Effector memory CD8-positive, alpha-beta T cell (primary cell): ENCODE measurements around the gene FAM163A.

Experiments used
- ATAC-seq: fragments of 150-1000 bp; cut with Tn5 transposase; replicated peaks from 2 replicates; pipeline ENCODE4 v1.10.0; 2021; ENCODE audit warnings: mild to moderate bottlenecking, moderate library complexity
- DNase-seq, 3 experiments: peaks; one replicate each; pipeline ENCODE4 v3.0.0; 2021
- H3K27ac Mint-ChIP-seq, 2 donors: one replicate each; pipeline ENCODE4 v1.8.0; 2022; ENCODE audit warnings: mild to moderate bottlenecking in 2 of 2, mixed read lengths in 2 of 2, moderate library complexity in 2 of 2
- H3K27me3 Mint-ChIP-seq, 2 donors: one replicate each; pipeline ENCODE4 v1.8.0; 2022; ENCODE audit warnings: mixed read lengths in 2 of 2
- H3K36me3 Mint-ChIP-seq: one replicate; pipeline ENCODE4 v1.8.0; 2022; ENCODE audit warnings: mild to moderate bottlenecking, moderate library complexity, mixed read lengths; ENCODE audit not compliant: insufficient read depth
- H3K4me1 Mint-ChIP-seq, 2 donors: one replicate each; pipeline ENCODE4 v1.8.0; 2022; ENCODE audit warnings: low read depth in 2 of 2, mixed read lengths in 2 of 2
- H3K4me3 Mint-ChIP-seq, 2 donors: one replicate each; pipeline ENCODE4 v1.8.0; 2022; ENCODE audit warnings: mild to moderate bottlenecking in 2 of 2, mixed read lengths in 2 of 2, moderate library complexity in 2 of 2
- H3K9me3 Mint-ChIP-seq, 2 donors: one replicate each; pipeline ENCODE4 v1.8.0; 2022; ENCODE audit warnings: mixed read lengths in 2 of 2

The FAM163A gene

GRCh38 chr1:179742291-179742690 lies 800 bp upstream of the FAM163A start:
- peak overlapping the region in 1 of 2 donors; percentile 38 for H3K4me3 Mint-ChIP-seq

GRCh38 chr1:179743679-179744400 lies 749 bp downstream of the FAM163A start:
- no peak for ATAC-seq

More at GRCh38 chr1:179742291-179742690, 800 bp upstream of the FAM163A start:
- Mint-ChIP-seq H3K36me3 (no peaks in the 10 kb centered on the region), H3K4me1 (peaks cover 5 to 6% of the 10 kb centered on the region in 2 donors), H3K9me3 (no peaks in the 10 kb centered on the region), H3K27ac (no peak overlapping the region), H3K27me3 (peaks cover 74 to 75% of the 10 kb centered on the region in 2 donors)
- DNase-seq: no peak
- no peak for ATAC-seq

GRCh38 chr1:179744401-179745130 lies 1.5 kb downstream of the FAM163A start:
- H3K36me3 Mint-ChIP-seq: no peaks in the 10 kb centered on the region
- no peak overlapping the region for H3K27ac Mint-ChIP-seq
- H3K4me3 Mint-ChIP-seq: no peak overlapping the region
- peaks cover 67 to 81% of the 10 kb centered on the region in 2 donors for H3K27me3 Mint-ChIP-seq
- DNase-seq: no peak
- peaks cover 5 to 6% of the 10 kb centered on the region in 2 donors for H3K4me1 Mint-ChIP-seq
- ATAC-seq: no peak
- H3K9me3 Mint-ChIP-seq: no peaks in the 10 kb centered on the region

More at GRCh38 chr1:179743679-179744400, 749 bp downstream of the FAM163A start:
- no peaks in the 10 kb centered on the region for H3K36me3 Mint-ChIP-seq
- H3K4me3 Mint-ChIP-seq: no peak overlapping the region
- peaks cover 69 to 81% of the 10 kb centered on the region in 2 donors for H3K27me3 Mint-ChIP-seq
- no peaks in the 10 kb centered on the region for H3K9me3 Mint-ChIP-seq
- H3K4me1 Mint-ChIP-seq: peaks cover 5 to 6% of the 10 kb centered on the region in 2 donors
- no peak for DNase-seq
- H3K27ac Mint-ChIP-seq: no peak overlapping the region

- H3K9me3 Mint-ChIP-seq: no peaks in the 10 kb centered on the region
- H3K27ac Mint-ChIP-seq: no peak overlapping the region
- H3K4me1 Mint-ChIP-seq: peaks cover 5 to 6% of the 10 kb centered on the region in 2 donors
- H3K36me3 Mint-ChIP-seq: no peaks in the 10 kb centered on the region
- DNase-seq (no peak), ATAC-seq (no peak)
- H3K27me3 Mint-ChIP-seq: peaks cover 65 to 79% of the 10 kb centered on the region in 2 donors
- no peak overlapping the region for H3K4me3 Mint-ChIP-seq
Measured at GRCh38 chr1:179745131-179745611, 2.1 kb downstream of the FAM163A start.

- peaks cover 0 to 2% of the 10 kb centered on the region in 2 donors for H3K9me3 Mint-ChIP-seq
Measured at GRCh38 chr1:179745743-179746142, 2.7 kb downstream of the FAM163A start.

GRCh38 chr1:179747611-179748010 lies 4.5 kb downstream of the FAM163A start:
- Mint-ChIP-seq H3K36me3 (no peaks in the 10 kb centered on the region), H3K4me1 (peaks cover 4% of the 10 kb centered on the region in 2 donors), H3K4me3 (no peak overlapping the region), H3K27me3 (peaks cover 60 to 71% of the 10 kb centered on the region in 2 donors), H3K27ac (no peak overlapping the region), H3K9me3 (peaks cover 0 to 10% of the 10 kb centered on the region in 2 donors)
- DNase-seq (no peak), ATAC-seq (no peak)

More at GRCh38 chr1:179745743-179746142, 2.7 kb downstream of the FAM163A start:
- Mint-ChIP-seq H3K27ac (no peak overlapping the region), H3K27me3 (peaks cover 65 to 79% of the 10 kb centered on the region in 2 donors), H3K4me1 (peaks cover 5 to 6% of the 10 kb centered on the region in 2 donors), H3K36me3 (no peaks in the 10 kb centered on the region), H3K4me3 (no peak overlapping the region)
- no peak for DNase-seq
- no peak for ATAC-seq

GRCh38 chr1:179748772-179749171 lies 5.7 kb downstream of the FAM163A start:
- H3K27me3 Mint-ChIP-seq: peaks cover 63 to 66% of the 10 kb centered on the region in 2 donors
- no peak overlapping the region for H3K27ac Mint-ChIP-seq
- no peaks in the 10 kb centered on the region for H3K4me1 Mint-ChIP-seq

GRCh38 chr1:179750630-179751029 lies 7.5 kb downstream of the FAM163A start:
- no peak overlapping the region for H3K4me3 Mint-ChIP-seq
- DNase-seq: no peak
- peaks cover 0 to 10% of the 10 kb centered on the region in 2 donors for H3K9me3 Mint-ChIP-seq
- H3K36me3 Mint-ChIP-seq: no peaks in the 10 kb centered on the region
- no peak overlapping the region for H3K27ac Mint-ChIP-seq
- ATAC-seq: no peak
- H3K27me3 Mint-ChIP-seq: peaks cover 51 to 53% of the 10 kb centered on the region in 2 donors
- H3K4me1 Mint-ChIP-seq: no peaks in the 10 kb centered on the region

More at GRCh38 chr1:179748772-179749171, 5.7 kb downstream of the FAM163A start:
- DNase-seq: no peak
- Mint-ChIP-seq H3K36me3 (no peaks in the 10 kb centered on the region), H3K4me3 (no peak overlapping the region), H3K9me3 (peaks cover 0 to 10% of the 10 kb centered on the region in 2 donors)
- ATAC-seq: no peak

- DNase-seq (no peak), ATAC-seq (no peak)
- peaks cover 0 to 10% of the 10 kb centered on the region in 2 donors for H3K9me3 Mint-ChIP-seq
- H3K4me3 Mint-ChIP-seq: no peak overlapping the region
- H3K27ac Mint-ChIP-seq: no peak overlapping the region
- no peaks in the 10 kb centered on the region for H3K4me1 Mint-ChIP-seq
- peaks cover 29 to 30% of the 10 kb centered on the region in 2 donors for H3K27me3 Mint-ChIP-seq
- H3K36me3 Mint-ChIP-seq: no peaks in the 10 kb centered on the region
Measured at GRCh38 chr1:179753061-179753460, 10.0 kb downstream of the FAM163A start.

GRCh38 chr1:179754041-179754624 lies 11.0 kb downstream of the FAM163A start:
- peaks cover 0 to 10% of the 10 kb centered on the region in 2 donors for H3K9me3 Mint-ChIP-seq
- H3K4me1 Mint-ChIP-seq: no peaks in the 10 kb centered on the region
- H3K36me3 Mint-ChIP-seq: no peaks in the 10 kb centered on the region
- H3K4me3 Mint-ChIP-seq: no peak overlapping the region
- ATAC-seq (no peak), DNase-seq (no peak)
- H3K27ac Mint-ChIP-seq: no peak overlapping the region
- H3K27me3 Mint-ChIP-seq: peaks cover 19 to 26% of the 10 kb centered on the region in 2 donors

- H3K36me3 Mint-ChIP-seq: no peaks in the 10 kb centered on the region
- ATAC-seq (no peak), DNase-seq (no peak)
- no peak overlapping the region for H3K27ac Mint-ChIP-seq
- H3K4me3 Mint-ChIP-seq: no peak overlapping the region
- H3K4me1 Mint-ChIP-seq: no peaks in the 10 kb centered on the region
- peaks cover 6 to 12% of the 10 kb centered on the region in 2 donors for H3K27me3 Mint-ChIP-seq
- no peaks in the 10 kb centered on the region for H3K9me3 Mint-ChIP-seq
Measured at GRCh38 chr1:179757933-179758332, 14.8 kb downstream of the FAM163A start.

GRCh38 chr1:179760521-179760920 lies 17.4 kb downstream of the FAM163A start:
- no peak overlapping the region for H3K27ac Mint-ChIP-seq
- H3K4me1 Mint-ChIP-seq: no peaks in the 10 kb centered on the region
- no peaks in the 10 kb centered on the region for H3K9me3 Mint-ChIP-seq
- H3K27me3 Mint-ChIP-seq: peaks cover 6 to 10% of the 10 kb centered on the region in 2 donors
- H3K4me3 Mint-ChIP-seq: no peak overlapping the region
- DNase-seq: no peak
- H3K36me3 Mint-ChIP-seq: no peaks in the 10 kb centered on the region
- no peak for ATAC-seq

GRCh38 chr1:179761296-179761695 lies 18.2 kb downstream of the FAM163A start:
- no peaks in the 10 kb centered on the region for H3K36me3 Mint-ChIP-seq
- no peaks in the 10 kb centered on the region for H3K4me1 Mint-ChIP-seq
- no peaks in the 10 kb centered on the region for H3K9me3 Mint-ChIP-seq
- peaks cover 6 to 18% of the 10 kb centered on the region in 2 donors for H3K27me3 Mint-ChIP-seq
- H3K4me3 Mint-ChIP-seq: no peak overlapping the region
- DNase-seq (no peak), ATAC-seq (no peak)
- no peak overlapping the region for H3K27ac Mint-ChIP-seq
